ENCODE measurements around the gene P2RX3.

Gene P2RX3

GRCh38 chr11:57392763-57393105, 54.6 kb downstream of the P2RX3 start:
- Histone ChIP-seq H3K36me3 (replicated peaks) (no peaks in the 10 kb centered on the region), H3K27me3 (replicated peaks) (peaks cover 1% of the 10 kb centered on the region), H3K4me3 (ENCODE audit: low read depth, low read length) (no peak overlapping the region), H3K27ac (no peak overlapping the region)
- in situ Hi-C loops (cut with HindIII; ENCODE audit: low pct_ligation_motif_present, low sequenced_read_pairs), result no loop called here
- no peak for TF ChIP-seq CTCF (IDR thresholded peaks at IDR 0.05; ENCODE audit: low read depth, low read length, missing control alignments)
- DNase-seq, result no peak

- TF ChIP-seq CTCF (IDR thresholded peaks at IDR 0.05; ENCODE audit: low read depth, low read length, missing control alignments), result no peak
- Histone ChIP-seq H3K4me3 (ENCODE audit: low read depth, low read length) (no peak overlapping the region), H3K27ac (no peak overlapping the region), H3K36me3 (replicated peaks) (no peaks in the 10 kb centered on the region), H3K27me3 (replicated peaks) (no peaks in the 10 kb centered on the region)
- in situ Hi-C loops (cut with HindIII; ENCODE audit: low pct_ligation_motif_present, low sequenced_read_pairs), result no loop called here
- DNase-seq, result no peak
Observed at GRCh38 chr11:57394203-57394965, 56.2 kb downstream of the P2RX3 start.

GRCh38 chr11:57395905-57396623, 57.9 kb downstream of the P2RX3 start:
- TF ChIP-seq CTCF (IDR thresholded peaks at IDR 0.05; ENCODE audit: low read depth, low read length, missing control alignments), result no peak
- Histone ChIP-seq H3K27me3 (replicated peaks) (peaks cover 3% of the 10 kb centered on the region), H3K27ac (no peak overlapping the region), H3K4me3 (ENCODE audit: low read depth, low read length) (no peak overlapping the region), H3K36me3 (replicated peaks) (no peaks in the 10 kb centered on the region)
- DNase-seq, result no peak
- in situ Hi-C loops (cut with HindIII; ENCODE audit: low pct_ligation_motif_present, low sequenced_read_pairs), result no loop called here

- DNase-seq, result no peak
- Histone ChIP-seq H3K4me3 (ENCODE audit: low read depth, low read length) (no peak overlapping the region), H3K36me3 (replicated peaks) (no peaks in the 10 kb centered on the region), H3K27ac (no peak overlapping the region), H3K27me3 (replicated peaks) (peaks cover 3% of the 10 kb centered on the region)
- TF ChIP-seq CTCF (IDR thresholded peaks at IDR 0.05; ENCODE audit: low read depth, low read length, missing control alignments), result no peak
- in situ Hi-C loops (cut with HindIII; ENCODE audit: low pct_ligation_motif_present, low sequenced_read_pairs), result no loop called here
Observed at GRCh38 chr11:57396744-57397143, 58.6 kb downstream of the P2RX3 start.

- H3K36me3 ChIP-seq (replicated peaks), result no peaks in the 10 kb centered on the region
- no peak overlapping the region for H3K4me3 ChIP-seq (ENCODE audit: low read depth, low read length)
- peaks cover 3% of the 10 kb centered on the region for H3K27me3 ChIP-seq (replicated peaks)
- in situ Hi-C loops (cut with HindIII; ENCODE audit: low pct_ligation_motif_present, low sequenced_read_pairs), result no loop called here
- H3K27ac ChIP-seq, result no peak overlapping the region
- no peak for DNase-seq
- TF ChIP-seq CTCF (IDR thresholded peaks at IDR 0.05; ENCODE audit: low read depth, low read length, missing control alignments), result no peak
Observed at GRCh38 chr11:57397394-57397990, 59.3 kb downstream of the P2RX3 start.

All from brain microvascular endothelial cell (primary cell).